Thyroid gland (tissue), 4 donors: ENCODE measurements around the gene ELAC2.

Experiments
- CTCF ChIP-seq, 6 experiments: fragments of 200-600 bp in 3 of 6; fragments of 450-650 bp in 3 of 6; sonication (generic) in 3 of 6; IDR thresholded peaks; one replicate each; pipeline ENCODE4 v1.5.1; 2016 to 2019; ENCODE audit warnings: antibody characterized with exemption in 6 of 6, mild to moderate bottlenecking in 2 of 6, inconsistent platforms in 1 of 6, moderate library complexity in 1 of 6
- POLR2A ChIP-seq, 2 donors: fragments of 450-650 bp; IDR thresholded peaks; one replicate each; pipeline ENCODE4 v1.6.1; 2017; ENCODE audit warnings: antibody characterized with exemption in 2 of 2, mild to moderate bottlenecking in 2 of 2, moderate library complexity in 1 of 2

- TF ChIP-seq CTCF (IDR thresholded peaks at IDR 0.05) (no peak), POLR2A (IDR thresholded peaks at IDR 0.05) (no peak)
Observed at GRCh38 chr17:12983991-12984884, 33.6 kb downstream of the ELAC2 start.
